ENCODE data around the gene GRAMD1B. TPM values are rescaled to one million over a fixed set of nuclear protein-coding genes. Genes with fewer than 3 reads are reported as not detected.

GRAMD1B gene
- total RNA-seq, 4 donors from 2014 or later = 1.8 to 4.0 (median 3.0) TPM

DNA sequence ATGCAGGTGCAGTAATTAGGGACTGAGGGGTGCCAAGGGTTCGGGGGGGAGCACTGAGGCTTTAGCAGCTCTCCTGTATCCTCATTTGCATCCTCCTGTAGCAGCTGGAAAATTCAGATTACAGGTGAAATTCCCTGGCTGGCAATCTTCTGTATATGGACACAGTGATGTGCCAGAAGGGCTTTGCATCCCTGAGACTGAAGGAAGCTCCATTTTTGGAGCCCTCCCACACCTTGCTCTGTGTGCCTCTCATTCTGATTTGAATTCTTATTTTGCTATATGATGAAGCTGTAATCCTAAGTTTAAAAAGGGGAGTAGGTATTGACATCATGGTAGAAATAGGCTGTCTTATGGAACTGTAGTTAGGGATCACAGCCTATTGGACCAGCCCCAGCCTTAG is 177.7 kb downstream of the GRAMD1B start:
- Histone ChIP-seq H3K36me3 (peaks cover 0 to 20% of the 10 kb centered on the region in 2 donors), H3K4me1 (no peaks in the 10 kb centered on the region), H3K27ac (no peak overlapping the region), H3K27me3 (no peaks in the 10 kb centered on the region), H3K9me3 (no peaks in the 10 kb centered on the region), H3K4me3 (no peak overlapping the region)
- 100% methylated on average over 1 of the region's 1 CpG; no CpG with 5 or more reads in 1 of the 2 donors for WGBS, 2 donors (ENCODE audit: low coverage in 1 of 2)
- ATAC-seq = no peak
- TF ChIP-seq EP300 (IDR thresholded peaks at IDR 0.05) (no peak), CTCF (IDR thresholded peaks at IDR 0.05) (no peak), POLR2A (IDR thresholded peaks at IDR 0.05) (no peak), POLR2AphosphoS5 (IDR thresholded peaks at IDR 0.05) (no peak)

- peaks cover 0 to 20% of the 10 kb centered on the region in 2 donors for H3K36me3 ChIP-seq
- no peak overlapping the region for H3K4me3 ChIP-seq
- ATAC-seq = no peak
- no peaks in the 10 kb centered on the region for H3K4me1 ChIP-seq
- 89 to 100% methylated on average over 3 to 9 of the region's 9 CpGs for WGBS, 2 donors (ENCODE audit: low coverage in 1 of 2)
- H3K9me3 ChIP-seq = no peaks in the 10 kb centered on the region
- no peaks in the 10 kb centered on the region for H3K27me3 ChIP-seq
- no peak overlapping the region for H3K27ac ChIP-seq
- TF ChIP-seq EP300 (IDR thresholded peaks at IDR 0.05) (no peak), CTCF (IDR thresholded peaks at IDR 0.05) (no peak), POLR2AphosphoS5 (IDR thresholded peaks at IDR 0.05) (no peak), POLR2A (IDR thresholded peaks at IDR 0.05) (no peak)
These were observed 178.3 kb downstream of the GRAMD1B start for GRCh38 chr11:123608371-123608770.

- Histone ChIP-seq H3K27ac (no peak overlapping the region), H3K9me3 (no peaks in the 10 kb centered on the region), H3K27me3 (no peaks in the 10 kb centered on the region), H3K4me1 (no peaks in the 10 kb centered on the region), H3K36me3 (peaks cover 0 to 20% of the 10 kb centered on the region in 2 donors), H3K4me3 (no peak overlapping the region)
- WGBS, 2 donors (ENCODE audit: low coverage in 1 of 2) = 91% methylated on average over 4 of the region's 8 CpGs; no CpG with 5 or more reads in 1 of the 2 donors
- TF ChIP-seq POLR2AphosphoS5 (IDR thresholded peaks at IDR 0.05) = no peak
- TF ChIP-seq CTCF (IDR thresholded peaks at IDR 0.05) = no peak
- no peak for ATAC-seq
These were observed 178.9 kb downstream of the GRAMD1B start for GRCh38 chr11:123608945-123609344.

DNA sequence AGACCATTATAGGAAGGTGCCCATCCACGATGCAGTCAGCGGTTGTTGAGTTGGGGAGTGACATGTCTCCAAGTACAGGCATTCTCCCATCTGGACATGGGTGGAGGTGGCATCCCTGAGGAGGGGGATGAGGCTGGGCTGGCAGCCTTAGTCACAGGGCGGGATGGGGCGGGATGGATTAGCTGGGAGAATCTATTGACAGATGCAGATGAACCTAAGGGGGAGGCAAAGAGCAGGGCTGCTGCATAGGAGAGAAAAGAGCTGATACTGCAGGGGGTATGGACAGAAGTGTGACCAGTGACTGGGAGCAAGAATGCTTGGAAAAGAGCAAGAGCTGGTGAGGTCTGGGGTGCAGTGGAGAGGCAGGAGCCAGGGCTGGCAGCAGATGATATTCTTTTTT is 181.6 kb downstream of the GRAMD1B start:
- Histone ChIP-seq H3K4me3 (no peak overlapping the region), H3K36me3 (peaks cover 0 to 20% of the 10 kb centered on the region in 2 donors), H3K4me1 (peaks cover 0 to 7% (median 3%) of the 10 kb centered on the region in 3 donors), H3K27ac (no peak overlapping the region), H3K27me3 (no peaks in the 10 kb centered on the region), H3K9me3 (no peaks in the 10 kb centered on the region)
- no peak for ATAC-seq
- no peak for TF ChIP-seq POLR2AphosphoS5 (IDR thresholded peaks at IDR 0.05)
- no peak for TF ChIP-seq POLR2A (IDR thresholded peaks at IDR 0.05)
- TF ChIP-seq CTCF (IDR thresholded peaks at IDR 0.05) = no peak
- no peak for TF ChIP-seq EP300 (IDR thresholded peaks at IDR 0.05)
- 100% methylated on average over 1 to 2 of the region's 4 CpGs for WGBS, 2 donors (ENCODE audit: low coverage in 1 of 2)

DNA sequence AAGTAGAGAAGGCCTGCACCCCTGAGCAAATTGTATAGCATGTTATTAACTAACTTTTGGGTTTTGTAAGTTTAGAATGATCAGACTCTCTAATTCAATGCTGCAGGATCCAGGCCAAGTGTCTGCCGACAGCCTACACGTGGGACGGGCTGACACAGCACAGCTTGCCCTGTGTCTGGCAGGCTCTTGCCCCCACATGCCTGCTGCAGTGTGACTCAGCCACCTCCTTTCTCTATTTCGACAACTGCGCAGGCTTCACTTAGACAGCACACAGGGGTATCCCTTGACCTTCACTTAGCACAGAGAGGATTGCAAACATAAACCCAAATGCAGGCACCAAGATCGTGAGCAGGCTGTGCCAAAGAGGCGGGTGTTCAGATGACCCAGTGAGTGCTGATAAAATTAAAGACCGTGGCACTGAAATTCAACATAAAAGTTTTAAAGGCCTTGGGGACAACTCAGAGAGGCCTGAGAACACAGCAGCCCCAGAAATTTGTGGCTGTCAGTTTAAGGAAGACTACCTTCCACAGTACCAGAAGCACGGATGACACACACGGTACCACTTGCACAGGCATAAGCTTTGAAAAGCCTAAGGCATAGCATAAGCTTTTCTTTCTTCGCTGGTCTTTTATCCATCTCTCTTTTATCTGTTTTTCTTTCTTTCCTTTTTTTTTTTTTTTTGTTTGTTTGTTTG is 186.6 kb downstream of the GRAMD1B start:
- TF ChIP-seq POLR2AphosphoS5 (IDR thresholded peaks at IDR 0.05) = peak; percentile 89
- TF ChIP-seq CTCF (IDR thresholded peaks at IDR 0.05) = no peak
- no peak for TF ChIP-seq EP300 (IDR thresholded peaks at IDR 0.05)
- Histone ChIP-seq H3K27ac (no peak overlapping the region), H3K4me3 (no peak overlapping the region), H3K36me3 (peaks cover 0 to 8% of the 10 kb centered on the region in 2 donors), H3K4me1 (peaks cover 0 to 8% (median 3%) of the 10 kb centered on the region in 3 donors), H3K27me3 (no peaks in the 10 kb centered on the region), H3K9me3 (no peaks in the 10 kb centered on the region)
- ATAC-seq = peak; percentile 77
- 28 to 57% methylated on average over 6 to 10 of the region's 11 CpGs for WGBS, 2 donors (ENCODE audit: low coverage in 1 of 2)
